OCI-LY3 (cell line): Measurements from ENCODE around the gene LAMC2.

Experiments
- H2AFZ ChIP-seq: fragments of 200-600, 300-600 bp; shearing (Covaris generic); 2 replicates; pipeline ENCODE4 v1.6.0; 2014; ENCODE audit warnings: antibody characterized with exemption, low read depth, low read length
- H3K27ac ChIP-seq: fragments of 200-600, 300-600 bp; sonication (generic); 2 replicates; pipeline ENCODE4 v1.5.1; 2014; ENCODE audit warnings: mild to moderate bottlenecking, low read length, moderate library complexity, mixed read lengths
- H3K27me3 ChIP-seq: fragments of 200-600, 300-600 bp; sonication (generic); 2 replicates; pipeline ENCODE4 v1.6.1; 2014; ENCODE audit warnings: low read depth, low read length, mixed read lengths
- H3K36me3 ChIP-seq: fragments of 200-600, 300-600 bp; sonication (generic); replicated peaks from 2 replicates; pipeline ENCODE3; 2014; ENCODE audit warnings: low read depth, low read length, mixed read lengths
- H3K4me1 ChIP-seq: fragments of 300-600, 200-600 bp; sonication (generic); 2 replicates; pipeline ENCODE4 v1.6.1; 2014; ENCODE audit warnings: low read length, mixed read lengths
- H3K4me2 ChIP-seq: fragments of 200-600, 300-600 bp; sonication (generic); 2 replicates; pipeline ENCODE4 v1.6.1; 2014; ENCODE audit warnings: low read length, mixed read lengths
- H3K4me3 ChIP-seq: fragments of 300-600, 200-600 bp; sonication (generic); 2 replicates; pipeline ENCODE4 v1.5.1; 2014; ENCODE audit warnings: antibody characterized with exemption, mild to moderate bottlenecking, low read length, moderate library complexity
- H3K79me2 ChIP-seq: fragments of 300-600, 200-600 bp; shearing (Covaris generic); 2 replicates; pipeline ENCODE4 v1.6.1; 2014; ENCODE audit warnings: mild to moderate bottlenecking, low read length, mixed read lengths
- H3K9ac ChIP-seq: fragments of 300-600, 200-600 bp; shearing (Covaris generic); 2 replicates; pipeline ENCODE4 v1.6.0; 2014; ENCODE audit warnings: mild to moderate bottlenecking, low read length, moderate library complexity
- H3K9me3 ChIP-seq: fragments of 200-600, 300-600 bp; shearing (Covaris generic); 2 replicates; pipeline ENCODE4 v1.6.1; 2014; ENCODE audit warnings: low read length, mixed read lengths; ENCODE audit not compliant: insufficient read depth
- H4K20me1 ChIP-seq: fragments of 200-600, 300-600 bp; sonication (generic); 2 replicates; pipeline ENCODE4 v1.6.1; 2016; ENCODE audit warnings: low read length, mixed read lengths; ENCODE audit not compliant: insufficient read depth
- EZH2phosphoT487 ChIP-seq: fragments of 200-600 bp; shearing (Covaris generic); IDR thresholded peaks from 2 replicates; pipeline ENCODE4 v1.6.1; 2018; ENCODE audit warnings: antibody characterized with exemption, mixed run types, low read depth
- TF ChIP-seq, protein P1 (sequence below): fragments of 200-600, 300-600 bp; sonication (generic); IDR thresholded peaks from 2 replicates; pipeline ENCODE4 v1.5.1; 2014; ENCODE audit warnings: antibody characterized with exemption, low read length, low read depth

LAMC2 gene

GRCh38 chr1:183228347-183229220, 42.5 kb downstream of the LAMC2 start:
- TF ChIP-seq, protein P1, sequence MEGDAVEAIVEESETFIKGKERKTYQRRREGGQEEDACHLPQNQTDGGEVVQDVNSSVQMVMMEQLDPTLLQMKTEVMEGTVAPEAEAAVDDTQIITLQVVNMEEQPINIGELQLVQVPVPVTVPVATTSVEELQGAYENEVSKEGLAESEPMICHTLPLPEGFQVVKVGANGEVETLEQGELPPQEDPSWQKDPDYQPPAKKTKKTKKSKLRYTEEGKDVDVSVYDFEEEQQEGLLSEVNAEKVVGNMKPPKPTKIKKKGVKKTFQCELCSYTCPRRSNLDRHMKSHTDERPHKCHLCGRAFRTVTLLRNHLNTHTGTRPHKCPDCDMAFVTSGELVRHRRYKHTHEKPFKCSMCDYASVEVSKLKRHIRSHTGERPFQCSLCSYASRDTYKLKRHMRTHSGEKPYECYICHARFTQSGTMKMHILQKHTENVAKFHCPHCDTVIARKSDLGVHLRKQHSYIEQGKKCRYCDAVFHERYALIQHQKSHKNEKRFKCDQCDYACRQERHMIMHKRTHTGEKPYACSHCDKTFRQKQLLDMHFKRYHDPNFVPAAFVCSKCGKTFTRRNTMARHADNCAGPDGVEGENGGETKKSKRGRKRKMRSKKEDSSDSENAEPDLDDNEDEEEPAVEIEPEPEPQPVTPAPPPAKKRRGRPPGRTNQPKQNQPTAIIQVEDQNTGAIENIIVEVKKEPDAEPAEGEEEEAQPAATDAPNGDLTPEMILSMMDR: no peak
- TF ChIP-seq EZH2phosphoT487: no peak
- Histone ChIP-seq H3K4me3 (no peak overlapping the region), H3K27me3 (peaks cover 35% of the 10 kb centered on the region), H2AFZ (no peak overlapping the region), H3K36me3 (no peaks in the 10 kb centered on the region), H3K9ac (no peak overlapping the region), H3K27ac (no peak overlapping the region), H3K9me3 (no peaks in the 10 kb centered on the region), H3K4me1 (no peaks in the 10 kb centered on the region), H3K79me2 (no peaks in the 10 kb centered on the region), H3K4me2 (no peak overlapping the region), H4K20me1 (no peaks in the 10 kb centered on the region)

- TF ChIP-seq EZH2phosphoT487: no peak
- TF ChIP-seq, protein P1: no peak
- Histone ChIP-seq H3K27me3 (peaks cover 17% of the 10 kb centered on the region), H3K27ac (no peak overlapping the region), H2AFZ (no peak overlapping the region), H3K4me2 (no peak overlapping the region), H3K4me3 (no peak overlapping the region), H4K20me1 (no peaks in the 10 kb centered on the region), H3K9ac (no peak overlapping the region), H3K79me2 (no peaks in the 10 kb centered on the region), H3K36me3 (no peaks in the 10 kb centered on the region), H3K9me3 (no peaks in the 10 kb centered on the region), H3K4me1 (no peaks in the 10 kb centered on the region)
These were observed 44.3 kb downstream of the LAMC2 start for GRCh38 chr1:183230413-183230812.

- Histone ChIP-seq H3K4me1 (no peaks in the 10 kb centered on the region), H3K27ac (no peak overlapping the region), H3K4me2 (no peak overlapping the region), H2AFZ (no peak overlapping the region), H3K4me3 (no peak overlapping the region), H4K20me1 (no peaks in the 10 kb centered on the region), H3K9ac (no peak overlapping the region), H3K79me2 (no peaks in the 10 kb centered on the region), H3K36me3 (no peaks in the 10 kb centered on the region), H3K9me3 (no peaks in the 10 kb centered on the region), H3K27me3 (peaks cover 10% of the 10 kb centered on the region)
- TF ChIP-seq, protein P1: no peak
- TF ChIP-seq EZH2phosphoT487: no peak
These were observed 45.5 kb downstream of the LAMC2 start for GRCh38 chr1:183231545-183231944.

- Histone ChIP-seq H3K9me3 (no peaks in the 10 kb centered on the region), H3K4me3 (no peak overlapping the region), H3K36me3 (no peaks in the 10 kb centered on the region)
These were observed 47.0 kb downstream of the LAMC2 start for GRCh38 chr1:183233113-183233512.

More at GRCh38 chr1:183233113-183233512, 47.0 kb downstream of the LAMC2 start:
- Histone ChIP-seq H3K27ac (no peak overlapping the region), H4K20me1 (no peaks in the 10 kb centered on the region), H3K4me1 (no peaks in the 10 kb centered on the region), H3K4me2 (no peak overlapping the region), H3K9ac (no peak overlapping the region), H3K27me3 (no peaks in the 10 kb centered on the region), H2AFZ (no peak overlapping the region), H3K79me2 (no peaks in the 10 kb centered on the region)
- no peak for TF ChIP-seq EZH2phosphoT487
- TF ChIP-seq, protein P1: no peak
